CD4-positive, alpha-beta T cell treated with Interleukin-4 for 1 hour (primary cell): ENCODE measurements around the gene LACTB.

Source experiments
- DNase-seq, 2 donors: peaks; one replicate each; pipeline ENCODE4 v3.0.0-alpha.2; 2020 to 2022

LACTB gene

GRCh38 chr15:63121382-63122001, at the start of gene LACTB:
Gene LACTB (plus strand): TSS chr15:63121861. CDS start chr15:63121872, 11 bp downstream.
- peak; percentile 82 to 84 for DNase-seq

- DNase-seq: no peak
Observed at GRCh38 chr15:63072023-63072650, 49.5 kb upstream of the LACTB start.

GRCh38 chr15:63072809-63073277, 48.8 kb upstream of the LACTB start:
- DNase-seq: no peak

- DNase-seq: no peak
Observed at GRCh38 chr15:63073497-63074172, 48.0 kb upstream of the LACTB start.

GRCh38 chr15:63075015-63075983, 46.4 kb upstream of the LACTB start:
- DNase-seq: no peak

GRCh38 chr15:63075984-63076713, 45.5 kb upstream of the LACTB start:
- no peak for DNase-seq

- DNase-seq: no peak
Observed at GRCh38 chr15:63076714-63077046, 45.0 kb upstream of the LACTB start.

GRCh38 chr15:63077952-63078351, 43.7 kb upstream of the LACTB start:
- DNase-seq: no peak

- DNase-seq: no peak
Observed at GRCh38 chr15:63079947-63080626, 41.6 kb upstream of the LACTB start.

GRCh38 chr15:63080634-63081250, 40.9 kb upstream of the LACTB start:
- no peak for DNase-seq

- DNase-seq: no peak
Observed at GRCh38 chr15:63082366-63082765, 39.3 kb upstream of the LACTB start.

- DNase-seq: no peak
Observed at GRCh38 chr15:63083044-63083443, 38.6 kb upstream of the LACTB start.

GRCh38 chr15:63083541-63083940, 38.1 kb upstream of the LACTB start:
- DNase-seq: no peak

GRCh38 chr15:63084806-63085205, 36.9 kb upstream of the LACTB start:
- DNase-seq: no peak

GRCh38 chr15:63085289-63085688, 36.4 kb upstream of the LACTB start:
- no peak for DNase-seq

- no peak for DNase-seq
Observed at GRCh38 chr15:63086271-63086670, 35.4 kb upstream of the LACTB start.

- DNase-seq: no peak
Observed at GRCh38 chr15:63086947-63087346, 34.7 kb upstream of the LACTB start.

- no peak for DNase-seq
Observed at GRCh38 chr15:63088533-63089245, 33.0 kb upstream of the LACTB start.

GRCh38 chr15:63089260-63090043, 32.2 kb upstream of the LACTB start:
- no peak for DNase-seq

GRCh38 chr15:63090472-63090871, 31.2 kb upstream of the LACTB start:
- DNase-seq: no peak
